GM18498 (cell line): ENCODE data around the gene TMEM120B.

ENCODE experiments used
- ATAC-seq: cut with Tn5 transposase; IDR thresholded peaks from one replicate; pipeline ENCODE4 v1.9.1; 2021; ENCODE audit warnings: mild to moderate bottlenecking, moderate library complexity; ENCODE audit not compliant: unreplicated experiment

Gene TMEM120B

DNA sequence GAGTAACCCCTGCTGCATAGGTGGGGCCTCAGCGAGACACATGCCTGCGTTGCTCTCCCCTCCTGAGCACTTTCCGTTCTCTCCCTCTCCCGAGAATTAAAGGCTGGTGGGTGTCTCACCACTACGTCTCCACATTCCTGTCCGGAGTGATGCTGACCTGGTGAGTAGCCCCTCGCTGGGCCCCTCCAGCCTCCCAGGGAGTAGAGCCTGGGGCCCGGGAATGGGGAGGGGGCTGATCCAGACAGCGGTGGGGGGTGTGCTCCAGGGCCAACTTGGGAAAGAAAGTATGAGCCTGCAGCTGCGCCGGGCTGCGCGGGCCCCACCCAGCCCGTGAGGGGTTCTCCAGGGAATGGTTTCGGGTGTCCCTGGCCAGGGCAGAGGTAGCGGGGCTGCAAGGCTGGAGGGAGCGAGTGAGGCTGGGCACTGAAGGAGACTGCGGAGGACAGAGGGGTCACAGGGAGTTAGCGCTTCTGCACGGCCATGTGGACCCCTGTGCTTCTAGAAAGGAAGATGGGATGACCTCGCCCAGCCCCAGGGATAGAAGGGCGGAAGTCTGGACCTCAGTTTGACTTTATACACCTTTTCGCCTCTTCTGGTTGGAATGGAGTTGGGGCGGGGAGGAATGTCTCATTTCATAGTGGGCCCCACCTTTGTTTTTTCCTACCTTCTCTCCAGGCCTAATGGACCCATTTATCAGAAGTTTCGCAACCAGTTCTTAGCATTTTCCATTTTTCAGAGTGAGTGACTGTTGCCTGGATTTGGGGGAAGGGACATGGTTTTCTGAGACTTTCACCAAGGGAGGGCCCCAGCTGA is 58.5 kb downstream of the TMEM120B start:
- ATAC-seq = no peak

DNA sequence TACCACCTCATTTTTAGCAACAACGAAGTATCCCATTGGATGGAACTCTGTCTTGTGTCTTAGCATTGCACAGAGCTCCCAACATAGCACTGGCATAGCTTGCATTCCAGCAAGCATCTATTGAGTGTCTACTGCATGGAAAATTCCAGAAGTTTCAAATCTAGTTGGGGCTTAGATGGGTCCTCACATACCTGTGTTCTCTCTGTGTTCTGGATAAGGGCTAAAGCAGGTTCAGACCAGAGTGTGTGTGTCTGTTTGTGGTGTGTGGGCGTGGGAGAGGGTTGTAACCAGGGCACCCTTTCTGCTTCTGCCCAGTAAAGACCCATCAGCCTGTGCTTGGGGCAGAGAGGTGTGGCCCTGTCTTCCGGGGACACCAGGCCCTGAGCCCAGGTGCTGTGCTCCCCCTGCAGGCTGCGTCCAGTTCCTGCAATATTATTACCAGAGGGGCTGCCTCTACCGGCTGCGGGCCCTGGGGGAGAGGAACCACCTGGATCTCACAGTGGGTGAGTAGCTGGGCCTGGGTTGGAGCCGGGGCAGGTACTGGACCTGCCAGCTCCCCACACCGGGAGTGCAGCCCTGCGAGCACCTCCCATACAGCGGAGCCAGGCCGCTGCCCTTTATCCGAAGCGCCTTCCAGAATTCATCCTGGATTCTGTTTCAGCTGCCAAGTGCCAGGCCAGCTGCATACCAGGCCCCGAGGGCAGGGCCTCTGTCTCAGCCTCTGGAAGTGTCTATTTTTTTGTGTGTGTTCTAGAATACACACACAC is 60.6 kb downstream of the TMEM120B start:
- peak; percentile 75 for ATAC-seq

DNA sequence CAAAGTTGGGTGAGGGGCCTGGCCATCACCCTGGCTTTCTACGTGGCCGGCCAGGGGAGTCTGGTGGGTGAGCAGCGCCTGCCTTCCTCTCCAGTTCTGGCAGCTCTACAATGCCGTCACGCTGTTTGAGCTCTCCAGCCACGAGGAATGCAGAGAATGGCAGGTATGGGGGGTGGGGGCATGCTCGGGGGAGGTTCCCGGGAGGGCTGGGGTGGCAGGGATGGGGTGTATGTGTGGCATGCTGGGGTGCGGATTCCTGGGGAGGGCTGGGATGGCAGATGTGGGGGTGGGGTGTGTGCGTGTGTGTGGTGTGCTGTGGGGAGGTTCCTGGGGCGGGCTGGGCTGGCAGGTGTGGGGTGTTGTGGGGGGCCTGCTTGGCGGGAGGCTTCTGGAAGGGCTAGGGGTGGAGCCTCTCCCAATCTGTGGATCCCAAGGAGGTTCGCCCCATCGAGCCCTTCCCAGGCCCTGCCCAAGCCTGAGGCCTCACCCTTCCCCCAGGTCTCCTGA is 62.5 kb downstream of the TMEM120B start:
- ATAC-seq = no peak

DNA sequence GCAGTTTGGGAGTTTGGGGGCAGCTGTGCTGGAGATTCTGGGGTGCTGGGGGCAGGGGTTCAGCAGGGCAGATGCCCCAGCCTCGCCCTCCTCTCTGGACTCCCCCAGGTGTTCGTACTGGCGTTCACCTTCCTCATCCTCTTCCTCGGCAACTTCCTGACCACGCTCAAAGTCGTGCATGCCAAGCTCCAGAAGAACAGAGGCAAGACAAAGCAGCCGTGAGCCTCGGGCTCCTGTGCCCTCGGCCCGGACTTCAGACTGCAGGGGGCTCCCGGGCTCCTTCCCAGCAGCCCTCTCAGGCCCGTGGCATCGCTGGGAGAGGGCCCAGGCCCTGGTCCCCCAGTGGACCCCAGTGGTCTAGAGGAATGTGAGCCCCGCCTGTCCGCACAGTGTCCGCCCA is 62.9 kb downstream of the TMEM120B start:
- no peak for ATAC-seq

DNA sequence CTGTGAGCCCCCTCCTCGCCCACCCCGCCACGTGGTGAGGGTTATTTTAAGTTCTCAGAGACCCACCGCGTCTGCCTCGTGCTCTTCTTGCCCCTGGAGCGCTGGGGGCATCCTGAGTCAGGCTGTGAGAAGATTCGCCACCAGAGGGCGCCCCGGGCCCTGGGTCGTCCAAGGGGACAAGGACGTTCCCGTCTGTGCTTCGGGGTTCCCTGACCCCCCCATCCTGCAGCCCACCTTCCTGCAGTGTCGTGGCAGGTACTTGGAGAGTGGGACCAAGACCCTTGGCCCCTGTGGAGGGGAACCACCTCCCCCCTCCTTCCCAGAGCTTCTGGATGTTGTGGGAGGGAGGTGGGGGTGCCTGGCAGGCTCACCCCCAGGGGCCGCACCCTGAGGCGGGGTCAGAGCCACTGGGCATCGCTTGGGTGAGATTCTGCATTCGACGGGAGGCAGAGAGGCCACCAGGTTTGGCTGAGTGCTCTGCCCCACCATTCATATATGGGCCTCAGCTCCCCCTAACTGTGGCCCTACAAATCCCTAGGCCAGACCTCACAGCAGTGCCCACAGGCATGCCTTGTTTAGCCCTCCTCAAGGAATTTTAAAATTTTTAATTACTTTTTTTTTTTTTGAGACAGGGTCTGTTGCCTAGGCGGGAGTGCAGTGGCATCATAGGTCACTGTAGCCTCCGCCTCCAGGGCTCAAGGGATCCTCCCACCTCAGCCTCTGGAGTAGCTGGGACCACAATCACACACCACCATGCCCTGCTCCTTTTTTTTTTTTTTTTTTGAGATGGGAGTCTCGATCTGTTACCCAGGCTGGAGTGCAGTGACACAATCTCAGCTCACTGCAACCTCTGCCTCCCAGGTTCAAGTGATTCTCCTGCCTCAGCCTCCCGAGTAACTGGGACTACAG is 63.9 kb downstream of the TMEM120B start:
- ATAC-seq = peak; percentile 50

DNA sequence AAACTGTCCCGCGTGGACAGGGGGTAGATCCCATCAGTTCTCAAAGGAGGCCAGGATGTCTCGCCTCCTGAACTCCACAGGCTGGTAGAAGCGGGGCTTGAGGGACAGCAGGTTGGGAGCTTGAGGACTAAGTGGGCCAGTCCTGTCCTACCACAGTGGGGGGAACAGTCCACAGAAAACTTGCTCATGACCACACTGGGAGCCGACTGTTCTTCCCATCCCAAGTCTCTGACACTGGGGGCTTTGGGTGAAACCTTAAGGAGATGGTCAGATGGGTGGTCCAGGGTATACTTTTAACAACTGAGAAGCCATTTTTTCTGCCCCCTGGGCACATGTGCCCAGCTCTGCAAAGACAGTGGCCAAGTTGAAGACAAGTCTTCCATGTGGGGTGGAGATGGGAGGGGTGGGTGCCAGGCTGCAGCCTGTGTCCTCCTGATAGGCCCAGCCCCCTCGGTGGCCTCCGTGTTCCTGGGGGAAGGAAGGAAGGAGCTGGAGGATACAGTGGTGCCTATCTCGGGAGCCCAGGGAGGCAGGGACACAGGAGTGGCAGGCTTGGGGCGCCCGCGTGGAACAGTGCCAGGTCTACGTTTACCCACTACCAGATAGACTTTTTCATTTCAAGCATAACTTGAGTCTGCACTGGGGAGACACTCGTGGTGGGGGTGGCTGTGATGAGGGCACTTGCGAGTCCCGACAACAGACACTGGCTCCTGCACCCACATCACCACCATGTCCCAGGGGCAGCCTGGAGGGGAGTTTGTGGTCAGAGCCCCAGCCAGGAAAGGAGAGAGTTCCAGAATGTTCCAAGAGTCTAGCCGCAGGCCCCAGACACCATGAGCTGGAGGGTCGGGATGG is 66.2 kb downstream of the TMEM120B start:
- ATAC-seq = no peak

DNA sequence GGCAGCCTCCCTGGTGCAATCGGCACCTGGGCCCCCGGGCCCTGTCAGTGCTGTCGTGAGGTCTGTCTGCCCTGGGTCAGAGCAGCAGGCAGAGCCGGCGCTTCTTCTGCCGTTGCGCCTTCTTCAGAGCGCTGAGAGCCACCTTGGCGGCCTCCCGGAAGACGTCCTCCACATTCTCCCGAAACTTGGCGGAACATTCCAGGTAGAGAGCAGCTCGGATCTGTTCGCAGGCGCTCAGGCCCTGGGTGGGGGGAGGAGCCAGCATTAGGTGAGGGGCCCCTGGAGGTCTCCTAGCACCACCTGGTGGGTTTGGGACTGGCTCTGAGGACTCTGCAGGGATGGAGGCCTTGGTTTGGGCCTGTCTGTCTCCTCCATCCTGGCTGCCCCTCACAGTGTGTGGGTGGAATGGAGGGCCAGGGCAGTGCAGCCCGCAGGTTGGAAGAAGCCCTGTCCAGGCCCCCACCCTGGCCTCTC is 66.9 kb downstream of the TMEM120B start:
- ATAC-seq = no peak

DNA sequence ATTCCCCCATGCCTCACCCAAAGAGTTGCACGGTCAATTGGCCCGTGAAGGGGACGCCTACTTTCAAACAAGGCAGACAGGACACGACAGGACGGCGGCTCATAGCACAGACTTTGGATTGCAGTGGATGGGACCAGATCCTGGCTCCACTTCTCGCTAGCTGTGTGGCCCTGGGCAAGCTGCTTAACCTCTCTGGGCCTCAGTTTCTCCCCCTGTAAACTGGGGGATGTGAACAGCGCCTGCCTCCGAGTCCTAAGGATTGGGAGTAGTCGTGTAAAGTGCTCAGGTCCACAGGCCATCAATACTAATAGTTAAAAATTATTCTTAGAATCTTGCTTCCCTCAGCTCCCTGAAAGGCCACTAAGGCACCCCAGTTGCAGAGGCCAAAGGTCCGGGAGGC is 67.9 kb downstream of the TMEM120B start:
- no peak for ATAC-seq

DNA sequence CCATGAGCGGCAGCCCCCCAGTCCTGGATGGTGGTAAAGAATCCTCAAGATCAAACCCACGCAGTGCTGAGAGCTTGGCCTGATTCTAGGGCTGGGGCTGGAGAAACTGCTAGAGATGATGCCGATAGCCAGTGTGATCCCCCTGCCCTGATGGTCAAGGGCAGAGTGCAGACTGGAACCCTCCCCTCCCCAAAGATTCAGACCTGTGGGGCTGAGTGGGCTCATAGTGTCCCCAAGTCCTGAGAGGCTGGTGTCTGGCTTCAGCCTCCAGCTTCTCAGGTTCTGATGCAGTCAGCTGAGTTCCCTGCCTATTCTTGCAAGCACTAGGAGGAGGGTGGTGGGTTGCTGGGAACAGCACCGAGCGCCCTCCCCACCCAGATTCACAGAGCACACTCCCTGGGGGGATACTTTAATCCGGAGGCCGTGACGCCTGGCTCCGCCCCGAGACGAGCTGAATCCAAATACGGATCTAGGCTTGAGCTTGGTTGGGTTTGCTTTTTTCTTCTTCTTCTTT is 69.0 kb downstream of the TMEM120B start:
- peak; percentile 44 for ATAC-seq

DNA sequence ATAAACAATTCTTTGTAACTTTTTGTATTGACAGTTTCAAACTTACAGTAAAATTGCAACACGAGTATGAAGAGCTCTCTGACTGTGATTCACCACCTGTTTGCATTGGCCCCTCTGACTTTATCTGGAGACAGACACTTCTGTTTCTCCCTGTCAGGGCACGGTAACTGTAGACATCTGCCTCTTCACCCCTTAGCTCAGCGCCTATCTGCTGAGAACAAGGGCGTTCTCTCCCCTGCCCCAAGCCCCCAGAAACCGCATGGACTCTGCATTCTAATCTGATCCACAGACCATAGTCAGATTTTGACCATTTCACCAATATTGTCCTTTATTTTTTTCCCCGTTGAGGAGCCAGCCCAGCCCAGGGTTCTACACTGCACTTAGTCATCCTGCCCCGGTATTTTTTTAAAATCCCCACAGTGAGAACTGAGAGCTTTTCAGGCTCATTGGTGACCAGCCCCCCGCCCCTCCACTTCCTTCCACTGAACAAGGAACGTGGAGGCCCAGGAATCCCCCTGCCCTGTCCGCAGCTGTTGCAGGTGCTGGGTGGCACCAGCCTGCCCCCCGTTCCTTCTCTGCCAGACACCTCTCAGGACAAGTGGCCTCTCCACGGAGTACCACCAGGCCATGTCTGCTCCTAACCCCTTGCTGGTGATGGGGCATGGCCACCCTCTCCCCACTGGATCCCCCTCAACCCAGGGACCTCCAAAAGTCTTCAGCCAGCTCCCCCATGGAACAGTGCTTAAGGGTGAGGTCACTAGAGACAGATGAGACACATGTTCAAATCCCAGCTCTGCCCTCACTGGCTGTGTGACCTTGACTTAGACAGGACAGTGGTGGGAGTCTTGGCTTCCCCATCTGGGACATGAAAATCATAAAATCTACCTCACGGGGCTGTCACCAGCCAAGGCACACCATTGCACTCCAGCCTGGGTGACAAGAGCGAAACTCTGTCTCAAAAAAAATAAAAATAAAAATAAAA is 69.7 kb downstream of the TMEM120B start:
- ATAC-seq = peak; percentile 53

DNA sequence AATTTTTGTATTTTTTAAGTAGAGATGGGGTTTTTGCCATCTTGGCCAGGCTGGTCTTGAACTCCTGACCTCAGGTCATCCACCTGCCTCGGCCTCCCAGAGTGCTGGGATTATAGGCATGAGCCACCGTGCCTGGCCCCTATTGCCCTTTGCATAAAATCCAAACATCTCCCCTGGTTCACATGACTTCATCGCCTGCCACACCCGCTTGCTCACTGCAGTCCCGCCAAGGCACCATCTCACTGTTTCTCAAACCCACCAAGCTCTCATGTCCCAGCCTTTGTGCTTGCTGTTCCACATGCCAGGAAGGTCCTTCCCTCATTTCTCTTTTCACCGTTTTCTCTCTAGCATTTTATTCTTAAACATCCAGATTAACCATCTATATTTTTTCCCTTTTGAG is 71.2 kb downstream of the TMEM120B start:
- no peak for ATAC-seq

DNA sequence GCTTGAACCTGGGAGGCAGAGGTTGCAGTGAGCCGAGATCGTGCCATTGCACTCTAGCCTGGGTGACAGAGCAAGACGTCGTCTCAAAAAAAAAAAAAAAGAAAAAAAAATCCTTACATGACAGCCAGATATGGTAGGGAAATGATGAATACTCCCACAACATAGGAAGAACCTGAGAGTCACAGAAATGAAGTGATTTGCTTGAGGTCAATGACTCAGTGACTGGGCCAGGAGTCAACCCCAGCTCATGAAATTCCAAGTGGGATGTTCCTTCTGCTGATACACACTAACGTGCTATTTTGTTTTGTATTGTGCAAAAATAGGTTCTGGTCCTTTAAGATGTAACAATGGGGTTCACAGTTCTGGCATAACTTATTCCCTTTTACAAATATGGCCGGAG is 71.9 kb downstream of the TMEM120B start:
- no peak for ATAC-seq

DNA sequence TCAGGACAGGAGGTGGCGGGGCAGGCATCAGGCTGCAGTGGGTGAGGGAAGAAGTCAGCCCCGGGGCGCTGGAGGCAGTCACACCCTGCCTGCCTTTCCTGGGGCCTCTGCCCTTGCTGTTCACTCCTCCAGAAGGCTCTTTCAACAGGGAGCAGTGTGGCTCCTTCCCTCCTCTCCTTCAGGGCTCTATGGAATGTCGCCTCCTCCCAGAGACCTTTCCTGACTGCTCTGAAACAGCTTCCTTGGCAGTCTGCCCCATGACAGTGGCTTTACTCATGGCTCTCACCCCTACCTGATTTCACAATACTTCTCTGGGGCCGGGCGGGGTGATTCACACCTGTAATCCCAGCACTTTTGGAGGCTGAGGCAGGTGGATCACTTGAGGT is 73.9 kb downstream of the TMEM120B start:
- no peak for ATAC-seq

DNA sequence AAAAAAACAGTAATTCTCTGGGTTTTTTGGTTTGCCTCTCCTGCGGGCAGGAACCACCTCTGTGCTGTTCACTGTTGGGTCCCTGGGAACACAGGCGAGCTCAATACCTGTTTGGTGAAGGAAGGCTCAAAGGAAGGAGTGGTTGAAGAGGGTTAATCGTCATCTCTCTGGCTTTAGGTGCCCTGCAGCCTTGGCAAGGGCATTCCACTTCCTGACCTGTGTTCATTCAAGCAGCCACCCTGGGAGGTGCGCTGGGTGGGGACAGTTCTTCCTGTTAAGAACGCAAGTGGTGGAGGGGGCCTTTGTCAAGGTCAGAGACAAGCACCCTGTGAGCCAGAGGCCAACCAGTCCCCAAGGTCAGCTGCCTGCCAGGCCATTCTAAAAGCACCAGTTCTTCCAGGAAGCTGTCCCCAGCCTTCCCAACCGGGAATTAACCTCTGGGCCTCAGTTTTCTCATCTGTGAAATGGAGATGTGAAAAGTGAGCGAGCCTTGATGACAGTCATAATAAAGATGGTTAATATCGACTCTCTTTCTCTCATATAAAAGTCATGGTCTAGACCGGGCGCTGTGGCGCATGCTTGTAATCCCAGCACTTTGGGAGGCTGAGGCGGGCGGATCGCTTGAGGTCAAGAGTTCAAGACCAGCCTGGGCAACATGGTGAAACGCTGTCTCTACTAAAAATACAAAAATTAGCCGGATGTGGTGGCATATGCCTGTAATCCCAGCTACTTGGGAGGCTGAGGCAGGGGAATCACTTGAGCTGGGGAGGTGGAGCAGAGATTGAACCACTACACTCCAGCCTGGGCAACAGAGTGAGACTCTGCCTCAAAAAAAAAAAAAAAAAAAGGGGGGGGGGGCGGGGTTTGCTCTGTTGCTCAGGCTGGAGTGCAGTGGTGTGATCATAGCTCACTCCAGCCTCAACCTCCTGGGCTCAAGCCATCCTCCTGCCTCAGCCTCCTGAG is 74.8 kb downstream of the TMEM120B start:
- ATAC-seq = no peak

DNA sequence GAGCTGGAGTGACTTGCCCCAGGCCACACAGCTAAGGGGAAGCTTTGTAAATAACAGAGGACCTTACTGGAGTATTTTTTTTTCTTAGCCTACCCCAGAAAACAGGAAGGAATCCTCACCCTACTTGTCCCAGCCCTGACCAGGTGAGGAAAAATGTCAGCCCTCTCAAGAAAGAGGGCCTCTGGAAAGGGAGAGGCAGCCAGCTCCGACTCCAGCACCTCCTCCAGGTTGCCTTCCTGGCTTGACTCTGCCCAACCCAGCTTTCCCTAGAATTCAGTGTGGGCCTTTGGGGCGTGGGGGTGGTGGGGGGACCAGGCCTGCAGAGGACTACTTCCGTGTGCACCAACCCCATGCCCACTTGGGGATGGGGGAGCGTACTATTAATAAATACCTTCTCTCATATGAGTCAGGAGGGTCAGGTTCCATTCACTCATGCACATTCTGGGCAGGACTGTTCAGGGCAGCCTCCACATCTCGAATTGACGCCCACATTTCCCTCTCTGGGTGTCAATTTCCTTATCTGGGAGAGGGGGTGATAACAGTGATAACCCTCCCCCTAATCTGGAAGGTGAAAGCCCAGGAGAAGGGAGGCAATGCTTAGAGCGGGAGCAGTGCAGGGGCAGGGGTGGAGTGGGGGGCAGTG is 75.7 kb downstream of the TMEM120B start:
- no peak for ATAC-seq

DNA sequence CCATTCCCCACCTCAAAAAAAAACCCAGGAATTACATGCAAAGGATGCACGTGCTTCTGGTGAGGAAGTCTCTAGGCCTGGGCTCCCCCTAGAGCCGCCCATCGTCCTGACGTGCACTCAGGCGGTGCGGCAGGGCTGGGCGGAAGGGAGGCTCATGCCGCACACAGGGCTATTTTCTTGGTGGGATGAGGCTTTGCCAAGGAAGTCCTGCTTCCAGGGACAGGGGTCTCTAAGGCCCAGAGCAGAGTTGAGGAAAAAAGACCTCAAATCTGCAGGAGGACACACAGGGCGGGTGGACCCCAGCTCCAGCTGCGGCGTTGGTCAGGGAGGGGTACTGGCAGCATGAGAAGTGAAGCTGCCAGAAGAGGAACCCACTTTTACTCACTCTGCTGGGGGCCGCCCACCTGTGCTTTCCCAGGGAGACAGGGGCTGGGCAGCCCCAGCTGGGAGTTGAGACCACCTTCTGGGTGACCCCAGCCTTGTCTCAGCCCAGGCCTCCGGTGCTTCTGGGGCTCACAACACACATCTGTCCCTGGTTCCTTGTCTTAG is 76.8 kb downstream of the TMEM120B start:
- peak; percentile 13 for ATAC-seq
